Endodermal cell (in vitro differentiated cells): ENCODE results near the gene CHDH. TPM values are rescaled to one million over a fixed set of nuclear protein-coding genes. Genes with fewer than 3 reads are reported as not detected.

Experiments
- DNase-seq: peaks from one replicate; pipeline ENCODE4 v3.0.0-alpha.2; 2017
- H3K27ac ChIP-seq: 2 replicates; pipeline ENCODE4 v1.5.1; 2013; ENCODE audit warnings: mild to moderate bottlenecking, low read depth, low read length, moderate library complexity
- H3K27me3 ChIP-seq: 2 replicates; pipeline ENCODE4 v1.6.1; 2013; ENCODE audit warnings: mild to moderate bottlenecking, low read length, moderate library complexity; ENCODE audit not compliant: insufficient read depth, control insufficient read depth, poor library complexity, severe bottlenecking
- H3K36me3 ChIP-seq: 2 replicates; pipeline ENCODE4 v1.7.0; 2013; ENCODE audit warnings: mild to moderate bottlenecking, low read length, moderate library complexity; ENCODE audit not compliant: control insufficient read depth, insufficient read depth
- H3K4me1 ChIP-seq: one replicate; pipeline ENCODE4 v1.7.0; 2013; ENCODE audit warnings: low read length; ENCODE audit not compliant: control insufficient read depth, insufficient read depth
- H3K4me3 ChIP-seq: 2 replicates; pipeline ENCODE4 v1.5.1; 2013; ENCODE audit warnings: mild to moderate bottlenecking, low read length, moderate library complexity
- H3K9ac ChIP-seq: 2 replicates; pipeline ENCODE4 v1.6.1; 2013; ENCODE audit warnings: mild to moderate bottlenecking, low read length, moderate library complexity; ENCODE audit not compliant: poor library complexity, severe bottlenecking; ENCODE audit errors: extremely low read depth
- H3K9me3 ChIP-seq: 2 replicates; pipeline ENCODE4 v1.6.1; 2013; ENCODE audit warnings: mild to moderate bottlenecking, low read length, moderate library complexity; ENCODE audit not compliant: control insufficient read depth
- H3K27ac Mint-ChIP-seq: 2 replicates; pipeline ENCODE4 v1.8.0; 2020; ENCODE audit warnings: mixed read lengths
- H3K27me3 Mint-ChIP-seq: 2 replicates; pipeline ENCODE4 v1.8.0; 2021; ENCODE audit warnings: mild to moderate bottlenecking, mixed read lengths; ENCODE audit not compliant: insufficient read depth
- H3K36me3 Mint-ChIP-seq: 2 replicates; pipeline ENCODE4 v1.8.0; 2020; ENCODE audit warnings: low read depth, mixed read lengths
- H3K4me1 Mint-ChIP-seq: 2 replicates; pipeline ENCODE4 v1.8.0; 2020; ENCODE audit warnings: mixed read lengths
- H3K4me3 Mint-ChIP-seq: 2 replicates; pipeline ENCODE4 v1.8.0; 2020; ENCODE audit warnings: mild to moderate bottlenecking, moderate library complexity, mixed read lengths
- H3K9me3 Mint-ChIP-seq: 2 replicates; pipeline ENCODE4 v1.8.0; 2020; ENCODE audit warnings: mild to moderate bottlenecking, mixed read lengths
- WGBS, 2 experiments: methylation state at CpG; one replicate each; pipeline versions ENCODE4 v1.1.5 to v1.1.7; 2013; ENCODE audit warnings: missing lambda C conversion rate in 2 of 2, mixed read lengths in 1 of 2; ENCODE audit not compliant: insufficient coverage in 1 of 2, insufficient read length in 1 of 2; 5-methylcytosine and 5-hydroxymethylcytosine counted together
- total RNA-seq, 2 donors: library from RNA; stranded (reverse); fragmentation: NEBNext Ultra II Directional in 1 of 2; extraction: Animal tissue kit (Norgen Biotek cat#: 25700) in 1 of 2; gene quantifications; 2 replicates in 1 of 2; 3 replicates in 1 of 2; pipeline ENCODE4 v1.2.1, GENCODE V29; 2021
- TF ChIP-seq, protein P1 (sequence below): fragments of 200-600 bp; sonication (generic); conservative IDR thresholded peaks from 2 replicates; pipeline ENCODE4 v1.5.0; 2021; ENCODE audit warnings: antibody characterized with exemption, mild to moderate bottlenecking

Gene CHDH
- total RNA-seq, 2 donors from 2014 or later: 12.7 to 21.4 TPM

DNA sequence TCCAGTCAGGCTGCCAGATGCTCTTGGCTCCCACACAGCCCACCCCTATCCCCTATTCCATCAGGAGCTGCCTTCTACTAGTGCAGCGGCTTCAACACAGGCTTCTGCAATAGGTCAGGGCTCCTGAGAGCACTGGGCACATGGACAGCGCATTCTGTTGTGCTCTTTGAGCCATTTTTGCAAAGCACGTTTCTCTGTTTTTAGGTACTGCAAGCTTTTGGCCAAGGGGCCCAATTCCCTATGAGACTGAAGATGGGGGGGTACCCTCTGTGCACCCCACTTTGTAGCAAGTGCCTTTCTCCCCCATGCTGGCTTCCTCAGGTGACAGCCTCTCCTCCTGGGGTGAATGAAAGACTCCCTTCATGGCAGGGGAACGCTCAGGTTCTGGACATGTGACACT lies 31.2 kb downstream of the CHDH start:
- Histone ChIP-seq H3K27ac (no peak overlapping the region), H3K36me3 (peaks cover 19% of the 10 kb centered on the region), H3K4me3 (no peak overlapping the region), H3K27me3 (no peaks in the 10 kb centered on the region), H3K4me1 (no peaks in the 10 kb centered on the region), H3K9ac (no peak overlapping the region), H3K9me3 (no peaks in the 10 kb centered on the region)
- no peak overlapping the region for H3K27ac Mint-ChIP-seq
- DNase-seq: no peak
- no peaks in the 10 kb centered on the region for H3K4me1 Mint-ChIP-seq
- TF ChIP-seq, protein P1, sequence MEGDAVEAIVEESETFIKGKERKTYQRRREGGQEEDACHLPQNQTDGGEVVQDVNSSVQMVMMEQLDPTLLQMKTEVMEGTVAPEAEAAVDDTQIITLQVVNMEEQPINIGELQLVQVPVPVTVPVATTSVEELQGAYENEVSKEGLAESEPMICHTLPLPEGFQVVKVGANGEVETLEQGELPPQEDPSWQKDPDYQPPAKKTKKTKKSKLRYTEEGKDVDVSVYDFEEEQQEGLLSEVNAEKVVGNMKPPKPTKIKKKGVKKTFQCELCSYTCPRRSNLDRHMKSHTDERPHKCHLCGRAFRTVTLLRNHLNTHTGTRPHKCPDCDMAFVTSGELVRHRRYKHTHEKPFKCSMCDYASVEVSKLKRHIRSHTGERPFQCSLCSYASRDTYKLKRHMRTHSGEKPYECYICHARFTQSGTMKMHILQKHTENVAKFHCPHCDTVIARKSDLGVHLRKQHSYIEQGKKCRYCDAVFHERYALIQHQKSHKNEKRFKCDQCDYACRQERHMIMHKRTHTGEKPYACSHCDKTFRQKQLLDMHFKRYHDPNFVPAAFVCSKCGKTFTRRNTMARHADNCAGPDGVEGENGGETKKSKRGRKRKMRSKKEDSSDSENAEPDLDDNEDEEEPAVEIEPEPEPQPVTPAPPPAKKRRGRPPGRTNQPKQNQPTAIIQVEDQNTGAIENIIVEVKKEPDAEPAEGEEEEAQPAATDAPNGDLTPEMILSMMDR: no peak
- H3K27me3 Mint-ChIP-seq: no peaks in the 10 kb centered on the region
- peaks cover 8% of the 10 kb centered on the region for H3K36me3 Mint-ChIP-seq
- no peaks in the 10 kb centered on the region for H3K9me3 Mint-ChIP-seq
- H3K4me3 Mint-ChIP-seq: no peak overlapping the region
- 96 to 100% methylated on average over 2 to 4 of the region's 4 CpGs for WGBS, 2 experiments

DNA sequence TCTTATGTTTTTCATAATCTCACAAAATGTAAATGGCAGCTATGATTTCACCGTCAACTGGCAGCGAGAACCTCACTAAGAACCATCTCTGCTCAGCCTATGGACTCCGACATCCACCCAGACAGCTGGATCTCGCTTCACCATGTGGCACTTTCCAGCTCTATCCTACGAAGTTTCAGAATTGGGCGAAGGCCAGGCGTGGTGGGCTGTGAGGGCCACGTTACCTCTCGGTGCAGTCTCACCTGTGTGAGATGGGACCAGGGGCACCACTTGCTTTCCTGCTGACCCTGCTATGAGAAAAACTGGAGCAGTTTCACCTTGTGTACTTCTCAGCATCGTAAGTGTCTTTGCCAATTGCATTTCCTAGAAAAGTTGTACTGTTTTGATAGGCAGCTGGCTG lies 32.3 kb downstream of the CHDH start:
- Histone ChIP-seq H3K27ac (no peak overlapping the region), H3K4me1 (no peaks in the 10 kb centered on the region), H3K4me3 (no peak overlapping the region), H3K9me3 (no peaks in the 10 kb centered on the region), H3K9ac (no peak overlapping the region), H3K27me3 (no peaks in the 10 kb centered on the region), H3K36me3 (peaks cover 10% of the 10 kb centered on the region)
- Mint-ChIP-seq H3K27ac (no peak overlapping the region), H3K4me3 (no peak overlapping the region), H3K36me3 (peaks cover 6% of the 10 kb centered on the region), H3K9me3 (no peaks in the 10 kb centered on the region), H3K4me1 (no peaks in the 10 kb centered on the region), H3K27me3 (no peaks in the 10 kb centered on the region)
- TF ChIP-seq, protein P1: no peak
- 94 to 96% methylated on average over 9 to 10 of the region's 10 CpGs for WGBS, 2 experiments
- no peak for DNase-seq

DNA sequence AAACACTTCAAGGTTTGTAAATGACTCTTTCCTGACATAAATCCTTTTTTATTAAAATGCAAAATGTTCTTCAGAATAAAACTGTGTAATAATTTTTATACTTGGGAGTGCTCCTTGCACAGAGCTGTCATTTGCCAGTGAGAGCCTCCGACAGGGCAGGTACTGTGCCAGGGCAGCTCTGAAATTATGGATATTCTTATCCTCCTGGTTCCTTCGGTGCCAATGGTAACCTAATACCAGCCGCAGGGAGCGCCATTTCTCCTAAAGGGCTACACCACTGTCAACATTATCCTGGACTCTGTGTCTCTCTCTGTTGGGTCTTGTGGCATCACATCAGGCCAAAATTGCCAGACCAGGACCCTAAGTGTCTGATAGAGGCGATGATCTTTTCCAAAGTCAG lies 33.0 kb downstream of the CHDH start:
- H3K27me3 ChIP-seq: no peaks in the 10 kb centered on the region
- H3K27me3 Mint-ChIP-seq: no peaks in the 10 kb centered on the region
- 94 to 95% methylated on average over 5 of the region's 5 CpGs for WGBS, 2 experiments

More for the DNA sequence above, 33.0 kb downstream of the CHDH start:
- no peaks in the 10 kb centered on the region for H3K9me3 Mint-ChIP-seq
- no peaks in the 10 kb centered on the region for H3K4me1 Mint-ChIP-seq
- no peak overlapping the region for H3K27ac Mint-ChIP-seq
- Histone ChIP-seq H3K4me3 (no peak overlapping the region), H3K4me1 (no peaks in the 10 kb centered on the region), H3K27ac (no peak overlapping the region), H3K36me3 (peaks cover 4% of the 10 kb centered on the region), H3K9me3 (no peaks in the 10 kb centered on the region), H3K9ac (no peak overlapping the region)
- TF ChIP-seq, protein P1: no peak
- DNase-seq: no peak
- H3K4me3 Mint-ChIP-seq: no peak overlapping the region
- peaks cover 6% of the 10 kb centered on the region for H3K36me3 Mint-ChIP-seq
